SH-SY5Y (cell line): ENCODE results near the gene LSR.

ENCODE experiments used
- GATA2 ChIP-seq: IDR thresholded peaks from 2 replicates; pipeline ENCODE4 v1.6.1; 2011; ENCODE audit warnings: mild to moderate bottlenecking, low read depth, low read length
- GATA3 ChIP-seq: IDR thresholded peaks from 2 replicates; pipeline ENCODE4 v1.6.1; 2011; ENCODE audit warnings: low read depth, mild to moderate bottlenecking, low read length, moderate library complexity

GRCh38 chr19:35214766-35215422 lies 33.9 kb upstream of the LSR start:
- TF ChIP-seq GATA2 (no peak), GATA3 (no peak)
